GM18526 (cell line): ENCODE results near the gene TMEM14A.

Experiments
- POLR2A ChIP-seq: IDR thresholded peaks from 3 replicates; pipeline ENCODE4 v1.6.1; 2011; ENCODE audit not compliant: insufficient read length; ENCODE audit errors: extremely low read depth

TMEM14A gene

GRCh38 chr6:52681416-52681815 is 10.5 kb downstream of the TMEM14A start:
- no peak for TF ChIP-seq POLR2A

- no peak for TF ChIP-seq POLR2A
These were observed 16.2 kb downstream of the TMEM14A start for GRCh38 chr6:52686878-52687699.

GRCh38 chr6:52689857-52690256 is 18.9 kb downstream of the TMEM14A start:
- no peak for TF ChIP-seq POLR2A

- no peak for TF ChIP-seq POLR2A
These were observed 20.8 kb downstream of the TMEM14A start for GRCh38 chr6:52691718-52692117.

- no peak for TF ChIP-seq POLR2A
These were observed 22.9 kb downstream of the TMEM14A start for GRCh38 chr6:52693773-52694172.

- TF ChIP-seq POLR2A: no peak
These were observed 23.5 kb downstream of the TMEM14A start for GRCh38 chr6:52694404-52694803.

GRCh38 chr6:52696418-52696817 is 25.5 kb downstream of the TMEM14A start:
- no peak for TF ChIP-seq POLR2A

- TF ChIP-seq POLR2A: no peak
These were observed 27.0 kb downstream of the TMEM14A start for GRCh38 chr6:52697903-52698302.

- TF ChIP-seq POLR2A: no peak
These were observed 33.1 kb downstream of the TMEM14A start for GRCh38 chr6:52704060-52704459.

GRCh38 chr6:52706001-52706400 is 35.1 kb downstream of the TMEM14A start:
- TF ChIP-seq POLR2A: no peak

GRCh38 chr6:52707963-52708680 is 37.2 kb downstream of the TMEM14A start:
- TF ChIP-seq POLR2A: no peak

- no peak for TF ChIP-seq POLR2A
These were observed 41.2 kb downstream of the TMEM14A start for GRCh38 chr6:52712136-52712535.

- TF ChIP-seq POLR2A: no peak
These were observed 47.6 kb downstream of the TMEM14A start for GRCh38 chr6:52718550-52718949.

- no peak for TF ChIP-seq POLR2A
These were observed 49.4 kb downstream of the TMEM14A start for GRCh38 chr6:52720321-52720720.

- TF ChIP-seq POLR2A: no peak
These were observed 53.1 kb downstream of the TMEM14A start for GRCh38 chr6:52724042-52724405.

- no peak for TF ChIP-seq POLR2A
These were observed 53.7 kb downstream of the TMEM14A start for GRCh38 chr6:52724406-52725121.

GRCh38 chr6:52725143-52725534 is 54.2 kb downstream of the TMEM14A start:
- no peak for TF ChIP-seq POLR2A
